ENCODE measurements around the gene NENF. TPM values are rescaled to one million over a fixed set of nuclear protein-coding genes. Genes with fewer than 3 reads are reported as not detected.
"Not testable (repeated sequence)": the region's sequence is repeated elsewhere in the genome, so short reads cannot be mapped to it uniquely, and the experiment has no call there.

NENF gene
- total RNA-seq, 2 donors from 2014 or later: 18.9 to 31.8 TPM

DNA sequence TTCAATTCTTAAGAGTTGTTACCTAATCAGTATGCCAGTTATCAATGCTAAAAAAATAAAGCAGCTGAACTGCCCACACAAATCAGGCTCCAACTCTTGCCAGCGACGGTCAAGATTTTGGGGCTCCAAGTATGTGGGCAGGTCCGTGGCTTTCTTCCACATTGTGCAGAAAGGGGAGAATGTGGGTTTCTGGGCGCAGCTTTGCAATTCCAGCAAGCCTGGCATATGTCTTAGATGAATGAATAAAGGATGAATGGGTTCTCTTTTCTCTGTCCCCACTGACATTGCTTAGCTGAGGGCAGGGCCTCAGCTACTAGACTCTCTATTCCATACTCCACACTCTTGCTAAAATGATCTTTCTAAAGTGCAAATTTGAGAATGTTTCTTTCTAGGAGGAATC lies 42.4 kb downstream of the NENF start:
- ATAC-seq: no peak
- H3K9me3 Mint-ChIP-seq: no peaks in the 10 kb centered on the region
- H3K4me3 Mint-ChIP-seq: no peak overlapping the region
- H3K27ac Mint-ChIP-seq: no peak overlapping the region
- no peak for DNase-seq (ENCODE audit: low spot score)
- H3K4me1 Mint-ChIP-seq (ENCODE audit: low read depth in 2 of 2): peaks cover 13 to 21% of the 10 kb centered on the region in 2 donors
- H3K36me3 Mint-ChIP-seq: no peaks in the 10 kb centered on the region
- H3K27me3 Mint-ChIP-seq: peaks cover 6 to 9% of the 10 kb centered on the region in 2 donors

DNA sequence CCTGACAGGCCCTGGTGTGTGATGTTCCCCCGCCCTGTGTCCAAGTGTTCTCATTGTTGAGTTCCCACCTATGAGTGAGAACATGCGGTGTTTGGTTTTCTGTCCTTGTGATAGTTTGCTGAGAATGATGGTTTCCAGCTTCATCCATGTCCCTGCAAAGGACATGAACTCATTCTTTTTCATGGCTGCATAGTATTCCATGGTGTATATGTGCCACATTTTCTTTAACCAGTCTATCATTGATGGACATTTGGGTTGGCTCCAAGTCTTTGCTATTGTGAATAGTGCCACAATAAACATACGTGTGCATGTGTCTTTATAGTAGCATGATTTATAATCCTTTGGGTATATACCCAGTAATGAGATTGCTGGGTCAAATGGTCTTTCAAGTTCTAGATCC lies 43.1 kb downstream of the NENF start:
- not testable (repeated sequence) for H3K9me3 Mint-ChIP-seq, H3K27me3 Mint-ChIP-seq, ATAC-seq, H3K27ac Mint-ChIP-seq, H3K4me3 Mint-ChIP-seq, H3K36me3 Mint-ChIP-seq
- DNase-seq (ENCODE audit: low spot score): peak; percentile 10
- peaks cover 17 to 27% of the 10 kb centered on the region in 2 donors for H3K4me1 Mint-ChIP-seq (ENCODE audit: low read depth in 2 of 2)

DNA sequence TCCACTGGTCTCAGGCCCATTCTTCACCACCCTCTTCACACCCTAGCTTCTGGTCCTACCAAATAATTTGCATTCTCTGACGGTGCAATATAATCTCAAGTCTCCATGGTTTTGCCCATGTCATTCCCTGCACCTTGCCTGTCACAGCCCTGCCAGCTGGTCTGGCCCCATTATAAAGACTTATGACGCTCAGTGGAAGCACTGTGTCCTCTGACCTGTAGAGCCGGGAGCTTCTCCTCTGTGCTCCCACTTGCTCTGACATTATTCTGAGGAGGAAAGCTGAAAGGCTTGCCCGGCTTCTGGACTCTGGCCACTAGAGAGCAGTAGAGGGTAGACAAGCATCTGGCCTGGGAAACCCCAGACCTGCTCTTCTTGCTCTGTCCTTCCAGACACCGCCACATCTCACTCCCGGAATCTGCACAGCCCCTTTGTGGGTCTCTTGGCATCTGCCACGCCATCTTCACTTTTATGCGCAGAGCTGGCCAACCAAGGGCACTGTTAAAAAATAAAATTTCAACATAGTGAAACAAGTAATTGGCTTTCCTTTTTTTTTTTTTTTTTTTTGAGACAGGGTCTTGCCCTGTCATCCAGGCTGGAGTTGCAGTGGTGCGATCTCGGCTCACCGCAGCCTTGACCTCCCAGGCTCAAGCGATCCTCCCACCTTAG lies 44.4 kb downstream of the NENF start:
- no peaks in the 10 kb centered on the region for H3K9me3 Mint-ChIP-seq
- H3K27ac Mint-ChIP-seq: no peak overlapping the region
- H3K4me3 Mint-ChIP-seq: peak overlapping the region; percentile 27
- H3K36me3 Mint-ChIP-seq: no peaks in the 10 kb centered on the region
- DNase-seq (ENCODE audit: low spot score) (peak; percentile 85), ATAC-seq (peak; percentile 85 to 88)
- peaks cover 6 to 9% of the 10 kb centered on the region in 2 donors for H3K27me3 Mint-ChIP-seq
- peaks cover 27 to 36% of the 10 kb centered on the region in 2 donors for H3K4me1 Mint-ChIP-seq (ENCODE audit: low read depth in 2 of 2)

DNA sequence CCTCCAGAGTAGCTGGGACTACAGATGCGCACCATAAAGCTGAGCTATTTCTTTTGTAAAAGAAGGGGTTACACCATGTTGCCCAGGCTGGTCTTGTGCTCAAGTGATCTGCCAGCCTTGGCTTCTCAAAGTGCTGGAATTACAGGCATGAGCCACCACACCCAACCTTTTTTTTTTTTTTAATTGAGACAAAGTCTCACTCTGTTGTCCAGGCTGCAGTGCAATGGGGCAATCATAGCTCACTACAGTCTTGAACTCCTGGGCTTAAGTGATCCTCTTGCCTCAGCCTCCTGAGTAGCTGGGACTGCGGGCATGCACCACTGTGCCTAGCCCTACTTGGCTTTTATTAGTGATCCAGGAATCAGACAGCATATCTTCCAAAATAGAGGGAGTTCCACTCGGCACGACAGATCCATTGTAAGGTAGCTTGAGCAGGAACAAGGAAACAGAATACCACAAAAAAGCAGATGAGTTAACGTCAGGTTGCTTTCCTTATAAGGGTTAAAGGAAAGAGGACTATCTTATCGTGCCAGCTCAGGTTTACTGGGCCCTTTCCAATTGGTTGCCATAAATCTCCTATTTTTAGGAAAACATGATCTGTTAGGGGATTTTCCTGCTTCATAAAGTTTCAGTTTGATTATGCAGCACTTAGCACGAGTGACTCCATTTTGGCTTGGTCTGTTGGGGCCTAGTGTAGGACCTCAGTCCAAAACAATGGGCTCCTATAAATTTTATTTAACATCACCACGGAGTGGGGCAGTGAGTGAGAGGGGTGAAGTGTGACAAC lies 45.2 kb downstream of the NENF start:
- ATAC-seq (no peak), DNase-seq (ENCODE audit: low spot score) (peak; percentile 15)
- no peaks in the 10 kb centered on the region for H3K9me3 Mint-ChIP-seq
- peaks cover 6 to 9% of the 10 kb centered on the region in 2 donors for H3K27me3 Mint-ChIP-seq
- no peak overlapping the region for H3K27ac Mint-ChIP-seq
- no peak overlapping the region for H3K4me3 Mint-ChIP-seq
- no peaks in the 10 kb centered on the region for H3K36me3 Mint-ChIP-seq
- peaks cover 28 to 38% of the 10 kb centered on the region in 2 donors for H3K4me1 Mint-ChIP-seq (ENCODE audit: low read depth in 2 of 2)

DNA sequence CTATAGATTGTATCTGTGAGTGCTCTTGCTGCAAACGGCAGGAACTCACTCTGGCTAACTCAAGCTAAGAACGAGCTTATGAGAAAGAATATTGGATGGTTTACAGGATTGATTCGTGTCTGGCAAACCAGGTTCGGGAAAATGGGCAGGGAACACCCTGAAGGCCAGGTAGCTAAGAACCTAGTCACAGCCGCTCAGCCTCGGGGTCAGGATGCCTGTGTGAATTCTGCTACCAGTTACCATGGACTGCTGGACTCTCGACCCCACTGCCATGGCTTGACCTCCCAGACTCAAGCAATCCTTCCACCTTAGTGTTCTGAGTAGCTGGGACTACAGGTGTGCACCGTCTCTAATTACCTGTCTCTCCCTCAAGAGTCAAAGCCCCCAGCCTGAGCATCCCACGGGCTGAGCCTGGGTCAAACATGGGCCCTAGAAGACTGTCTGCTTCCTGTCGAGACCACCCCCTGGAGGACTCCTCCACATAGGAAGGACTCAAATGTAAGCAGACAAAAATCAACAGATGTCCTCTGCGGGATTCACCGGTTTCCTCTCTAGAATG lies 45.8 kb downstream of the NENF start:
- peaks cover 6 to 9% of the 10 kb centered on the region in 2 donors for H3K27me3 Mint-ChIP-seq
- no peak overlapping the region for H3K27ac Mint-ChIP-seq
- peak; percentile 54 for DNase-seq (ENCODE audit: low spot score)
- H3K4me1 Mint-ChIP-seq (ENCODE audit: low read depth in 2 of 2): peaks cover 28 to 38% of the 10 kb centered on the region in 2 donors
- H3K9me3 Mint-ChIP-seq: no peaks in the 10 kb centered on the region
- no peak for ATAC-seq
- no peaks in the 10 kb centered on the region for H3K36me3 Mint-ChIP-seq
- no peak overlapping the region for H3K4me3 Mint-ChIP-seq

DNA sequence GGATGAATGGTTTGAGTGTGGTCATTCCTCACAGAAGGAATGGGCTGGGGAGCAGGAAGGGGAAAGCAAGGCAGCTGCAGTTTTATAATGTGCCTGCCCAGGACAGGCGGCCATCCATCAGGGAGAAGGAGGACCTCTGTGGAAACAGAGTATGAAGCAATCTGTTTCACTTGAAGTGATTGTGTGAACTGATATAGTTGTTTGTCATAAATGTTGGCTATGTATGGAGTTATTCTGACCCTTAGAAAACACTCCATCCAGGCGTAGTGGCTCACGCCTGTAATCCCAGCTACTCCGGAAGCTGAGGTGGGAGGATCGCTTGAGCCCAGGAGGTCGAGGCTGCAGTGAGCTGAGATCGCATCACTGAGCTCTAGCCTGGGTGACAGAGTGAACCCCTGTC lies 46.5 kb downstream of the NENF start:
- ATAC-seq (no peak), DNase-seq (ENCODE audit: low spot score) (peak; percentile 54)
- Mint-ChIP-seq H3K27ac (no peak overlapping the region), H3K4me3 (no peak overlapping the region), H3K9me3 (no peaks in the 10 kb centered on the region), H3K36me3 (no peaks in the 10 kb centered on the region), H3K27me3 (peaks cover 6 to 9% of the 10 kb centered on the region in 2 donors), H3K4me1 (ENCODE audit: low read depth in 2 of 2) (peaks cover 28 to 40% of the 10 kb centered on the region in 2 donors)

DNA sequence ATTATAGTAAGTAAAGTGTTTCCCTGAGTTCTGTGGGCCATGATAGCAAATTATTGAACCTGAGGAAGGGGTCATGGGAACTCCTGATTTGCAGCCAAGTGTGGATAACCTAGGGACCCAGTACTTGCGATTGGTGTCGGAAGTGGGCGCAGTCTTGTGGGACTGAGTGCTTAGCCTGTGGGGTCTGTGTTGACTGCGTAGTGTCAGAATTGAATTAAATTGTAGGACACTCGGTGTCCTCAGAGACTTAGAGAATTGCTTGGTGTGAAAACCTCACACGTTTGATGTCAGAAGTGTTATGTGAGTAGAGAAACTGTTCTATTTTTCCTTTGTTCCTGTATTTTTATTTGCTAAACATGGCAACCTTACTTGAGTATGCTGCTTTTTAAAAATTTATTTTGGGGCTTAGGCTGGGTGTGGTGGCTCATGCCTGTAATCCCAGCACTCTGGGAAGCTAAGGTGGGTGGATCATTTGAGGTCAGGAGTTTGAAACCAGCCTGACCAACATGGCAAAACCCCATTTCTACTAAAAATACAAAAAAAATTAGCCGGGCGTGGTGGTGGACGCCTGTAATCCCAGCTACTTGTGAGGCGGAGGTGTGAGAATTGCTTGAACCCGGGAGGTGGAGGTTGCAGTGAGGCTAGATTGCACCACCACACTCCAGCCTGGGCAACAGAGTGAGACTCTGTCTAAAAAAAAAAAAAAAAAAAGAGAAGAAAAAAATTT lies 48.2 kb downstream of the NENF start:
- peak; percentile 67 for DNase-seq (ENCODE audit: low spot score)
- H3K4me3 Mint-ChIP-seq: peak overlapping the region; percentile 24
- peak; percentile 71 to 81 for ATAC-seq
- H3K4me1 Mint-ChIP-seq (ENCODE audit: low read depth in 2 of 2): peaks cover 28 to 40% of the 10 kb centered on the region in 2 donors
- H3K9me3 Mint-ChIP-seq, H3K36me3 Mint-ChIP-seq, H3K27me3 Mint-ChIP-seq: not testable (repeated sequence)
- peak overlapping the region; percentile 58 to 91 for H3K27ac Mint-ChIP-seq

DNA sequence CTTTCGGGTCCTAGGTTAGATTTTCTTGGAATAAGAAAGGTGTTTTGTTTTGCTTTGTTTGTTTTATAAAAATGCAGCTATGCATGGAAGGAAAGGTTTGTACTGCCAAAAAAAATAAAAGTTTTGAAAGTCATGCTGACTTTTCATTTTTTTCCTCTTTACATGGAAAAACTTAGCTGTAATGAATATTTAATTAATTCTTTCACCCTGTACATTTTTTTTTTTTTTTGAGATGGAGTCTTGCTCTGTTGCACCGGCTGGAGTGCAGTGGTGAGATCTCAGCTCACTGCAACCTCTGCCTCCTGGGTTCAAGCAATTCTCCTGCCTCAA lies 48.7 kb downstream of the NENF start:
- Mint-ChIP-seq H3K4me1 (ENCODE audit: low read depth in 2 of 2) (peaks cover 28 to 40% of the 10 kb centered on the region in 2 donors), H3K4me3 (peak overlapping the region; percentile 1), H3K36me3 (no peaks in the 10 kb centered on the region), H3K9me3 (no peaks in the 10 kb centered on the region), H3K27ac (peak overlapping the region; percentile 58 to 91), H3K27me3 (peaks cover 6 to 9% of the 10 kb centered on the region in 2 donors)
- DNase-seq (ENCODE audit: low spot score) (no peak), ATAC-seq (no peak)

DNA sequence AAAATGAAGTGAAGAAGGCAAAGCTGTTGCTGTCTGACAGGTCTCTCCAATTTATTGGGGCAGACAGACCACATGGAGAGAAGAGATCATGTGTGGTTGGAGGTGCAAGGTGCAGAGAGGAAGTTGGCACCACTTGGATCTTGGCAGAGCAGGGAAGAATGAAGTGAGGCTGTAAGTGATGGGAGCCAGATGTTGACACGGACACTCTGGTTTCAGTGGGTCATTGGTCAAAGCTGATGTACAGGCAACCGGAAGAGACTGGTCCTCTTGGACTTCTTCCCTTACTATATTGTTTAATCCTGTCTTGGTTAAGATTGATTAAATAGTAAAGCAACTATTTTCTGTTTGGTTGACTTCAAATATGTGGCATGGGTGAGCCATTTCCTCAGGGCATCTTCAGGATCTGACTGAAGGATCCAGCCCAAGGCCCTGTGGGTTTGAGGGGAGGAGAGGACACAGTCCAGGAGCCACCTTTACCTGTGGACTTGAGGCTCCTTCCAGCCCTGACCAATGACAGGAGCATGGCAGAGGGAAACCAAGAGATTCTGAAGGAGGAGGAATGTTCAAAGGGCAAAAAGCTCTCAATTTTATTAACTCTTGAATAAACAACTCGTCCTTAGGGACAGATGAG lies 49.4 kb downstream of the NENF start:
- peaks cover 23 to 36% of the 10 kb centered on the region in 2 donors for H3K4me1 Mint-ChIP-seq (ENCODE audit: low read depth in 2 of 2)
- H3K27me3 Mint-ChIP-seq: peaks cover 1 to 6% of the 10 kb centered on the region in 2 donors

DNA sequence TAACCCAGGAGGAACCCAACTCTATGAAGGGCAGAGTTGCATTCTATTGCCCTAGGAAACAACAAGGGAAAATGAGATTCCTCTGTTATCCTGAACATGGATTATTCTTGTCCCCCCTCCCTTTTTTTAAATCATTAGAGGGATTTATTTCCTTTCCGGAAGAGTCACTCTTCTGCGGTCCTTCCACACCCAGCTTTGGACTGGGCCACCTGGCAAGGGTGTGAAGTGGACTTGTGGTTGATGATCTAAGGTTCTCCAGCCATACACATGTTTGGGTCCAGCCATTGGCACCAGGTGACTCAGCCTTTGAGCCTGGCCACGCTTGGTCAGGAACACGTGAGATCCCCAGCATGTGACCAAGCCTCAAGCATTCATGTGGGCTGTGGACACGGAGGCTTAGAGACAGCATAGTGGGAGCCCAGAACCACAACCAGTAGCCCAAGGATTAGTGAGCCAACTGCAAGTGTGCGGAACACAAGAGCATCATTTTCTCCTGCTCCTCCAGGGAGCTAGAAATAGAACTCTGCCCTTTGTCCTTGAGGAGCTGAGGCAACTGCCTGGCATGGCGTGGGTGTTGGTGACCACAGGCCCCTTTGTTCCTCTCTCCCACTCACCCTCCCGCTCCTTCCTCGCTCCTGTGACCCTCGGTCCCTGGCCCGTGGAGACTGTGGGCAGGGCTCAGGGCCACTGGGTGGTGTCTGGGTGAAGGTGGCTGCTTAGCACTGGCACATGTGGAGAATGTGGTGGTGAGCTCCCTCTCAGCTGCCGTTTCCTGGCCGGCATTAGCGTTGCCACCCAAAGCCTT lies 50.1 kb downstream of the NENF start:
- H3K9me3 Mint-ChIP-seq: no peaks in the 10 kb centered on the region
- peaks cover 0 to 5% of the 10 kb centered on the region in 2 donors for H3K27me3 Mint-ChIP-seq
- ATAC-seq: peak in 1 of 2 donors; percentile 5
- no peak overlapping the region for H3K27ac Mint-ChIP-seq
- peaks cover 23 to 33% of the 10 kb centered on the region in 2 donors for H3K4me1 Mint-ChIP-seq (ENCODE audit: low read depth in 2 of 2)
- no peak overlapping the region for H3K4me3 Mint-ChIP-seq
- H3K36me3 Mint-ChIP-seq: no peaks in the 10 kb centered on the region
- DNase-seq (ENCODE audit: low spot score): peak; percentile 23

More for the DNA sequence above, 49.4 kb downstream of the NENF start:
- Mint-ChIP-seq H3K9me3 (no peaks in the 10 kb centered on the region), H3K4me3 (peak overlapping the region; percentile 1), H3K36me3 (no peaks in the 10 kb centered on the region), H3K27ac (peak overlapping the region in 1 of 2 donors; percentile 58)
- peak; percentile 49 for DNase-seq (ENCODE audit: low spot score)
- ATAC-seq: no peak

DNA sequence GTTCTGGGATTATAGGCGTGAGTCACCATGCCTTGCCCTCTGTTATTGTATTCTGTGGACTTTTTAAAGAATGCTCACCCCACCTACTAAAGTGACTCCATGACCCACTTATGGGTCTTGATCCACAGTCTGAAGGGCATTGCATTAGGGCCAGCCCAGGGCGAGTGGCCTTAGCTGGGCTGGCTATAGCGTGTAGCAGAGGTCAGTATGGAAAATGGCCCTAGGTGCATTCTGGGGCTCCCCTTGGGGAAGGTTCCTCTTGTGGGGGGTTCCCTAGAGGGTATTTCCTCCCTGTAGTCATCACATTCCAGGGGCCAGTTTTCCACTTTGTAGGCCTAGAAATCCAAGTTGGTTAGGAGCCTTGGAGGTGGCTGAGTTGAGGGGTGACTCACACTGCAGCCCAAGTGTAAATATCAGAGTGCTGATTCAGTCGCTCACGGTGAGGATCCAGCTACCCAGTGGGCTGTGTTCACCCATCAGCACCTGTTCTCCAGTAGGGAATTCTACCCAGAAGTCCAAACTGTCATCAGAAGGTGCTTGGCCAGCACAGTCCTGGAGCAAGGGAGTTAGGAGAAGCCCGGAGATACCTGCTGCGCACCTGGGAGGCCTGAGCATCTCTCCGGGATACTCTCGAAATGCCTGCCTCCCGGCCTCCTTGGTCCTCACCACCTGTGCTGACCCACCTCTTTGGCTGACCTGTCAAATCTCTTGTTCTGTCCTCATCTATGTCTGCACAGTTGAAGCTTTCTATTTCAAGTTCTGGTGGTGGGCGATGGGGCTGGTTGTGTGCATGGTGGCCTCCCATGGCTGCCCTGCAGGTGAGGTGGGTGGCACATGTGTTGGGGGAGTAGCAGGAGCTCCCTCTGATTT lies 52.2 kb downstream of the NENF start:
- ATAC-seq: no peak
- Mint-ChIP-seq H3K4me3 (no peak overlapping the region), H3K9me3 (no peaks in the 10 kb centered on the region), H3K27me3 (no peaks in the 10 kb centered on the region), H3K4me1 (ENCODE audit: low read depth in 2 of 2) (peaks cover 23 to 26% of the 10 kb centered on the region in 2 donors), H3K27ac (no peak overlapping the region), H3K36me3 (no peaks in the 10 kb centered on the region)
- DNase-seq (ENCODE audit: low spot score): peak; percentile 26

DNA sequence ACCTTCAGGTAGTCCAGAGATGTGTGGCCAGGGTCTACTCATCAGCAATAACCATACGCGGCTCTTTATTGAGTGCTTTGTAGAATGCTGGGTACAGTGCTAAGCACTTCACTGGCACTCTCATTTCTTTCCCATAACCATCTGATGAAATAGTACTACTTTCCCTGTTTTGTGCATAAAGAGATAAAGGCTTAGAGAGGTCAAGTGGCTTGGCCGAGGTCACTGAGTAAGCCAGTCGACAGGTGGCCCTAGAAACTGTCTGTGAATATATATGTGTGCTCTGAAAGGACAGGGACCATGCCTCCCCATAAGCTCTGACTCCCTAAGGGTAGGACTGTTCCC lies 52.8 kb downstream of the NENF start:
- H3K9me3 Mint-ChIP-seq: no peaks in the 10 kb centered on the region
- H3K4me1 Mint-ChIP-seq (ENCODE audit: low read depth in 2 of 2): peaks cover 21 to 22% of the 10 kb centered on the region in 2 donors
- DNase-seq (ENCODE audit: low spot score): no peak
- H3K36me3 Mint-ChIP-seq: no peaks in the 10 kb centered on the region
- no peak overlapping the region for H3K4me3 Mint-ChIP-seq
- no peaks in the 10 kb centered on the region for H3K27me3 Mint-ChIP-seq
- ATAC-seq: no peak
- no peak overlapping the region for H3K27ac Mint-ChIP-seq
